GM12801 (cell line): ENCODE results near the gene RASIP1.

Source experiments
- CTCF ChIP-seq: IDR thresholded peaks from one replicate; pipeline ENCODE4 v1.5.1; 2011; ENCODE audit warnings: control low read depth; ENCODE audit not compliant: insufficient read length; ENCODE audit errors: extremely low read depth

The RASIP1 gene

GRCh38 chr19:48740164-48740972, at the start of gene RASIP1:
TSS of gene RASIP1 (minus strand) at chr19:48740610. CDS start at chr19:48740282, 328 bp downstream.
- no peak for TF ChIP-seq CTCF

GRCh38 chr19:48784527-48784926, 44.1 kb upstream of the RASIP1 start:
- TF ChIP-seq CTCF, result no peak

- no peak for TF ChIP-seq CTCF
Observed at GRCh38 chr19:48780631-48781391, 40.4 kb upstream of the RASIP1 start.

GRCh38 chr19:48779636-48780035, 39.2 kb upstream of the RASIP1 start:
- TF ChIP-seq CTCF, result no peak

GRCh38 chr19:48777720-48778119, 37.3 kb upstream of the RASIP1 start:
- TF ChIP-seq CTCF, result no peak

- TF ChIP-seq CTCF, result no peak
Observed at GRCh38 chr19:48777139-48777538, 36.7 kb upstream of the RASIP1 start.

GRCh38 chr19:48772503-48772953, 32.1 kb upstream of the RASIP1 start:
- no peak for TF ChIP-seq CTCF
